Peyer's patch (tissue), 4 donors: Measurements from ENCODE around the gene ATL1. TPM values are rescaled to one million over a fixed set of nuclear protein-coding genes. Genes with fewer than 3 reads are reported as not detected.

Experiments used
- DNase-seq, 3 donors: peaks; one replicate each; pipeline ENCODE4 v3.0.0-alpha.2; 2017 to 2019
- H3K27ac ChIP-seq, 4 donors: fragments of 200-600 bp; sonication (generic); one replicate each; pipeline ENCODE4 v1.5.1; 2016 to 2019
- H3K27me3 ChIP-seq, 2 donors: fragments of 200-600 bp; sonication (generic); one replicate each; pipeline ENCODE4 v1.5.1; 2019
- H3K36me3 ChIP-seq, 3 donors: fragments of 200-600 bp; sonication (generic); one replicate each; pipeline ENCODE4 v1.5.1; 2016 to 2019
- H3K4me1 ChIP-seq, 4 donors: fragments of 200-600 bp; sonication (generic); one replicate each; pipeline ENCODE4 v1.5.1; 2016 to 2019
- H3K4me3 ChIP-seq, 4 donors: fragments of 200-600 bp; sonication (generic); 1 replicate in 3 of 4; 2 replicates in 1 of 4; pipeline ENCODE4 v1.5.1; 2016 to 2019; ENCODE audit warnings: mild to moderate bottlenecking in 1 of 4
- H3K9me3 ChIP-seq, 4 donors: fragments of 200-600 bp; sonication (generic); one replicate each; pipeline ENCODE4 v1.5.1; 2016 to 2019; ENCODE audit warnings: mild to moderate bottlenecking in 1 of 4
- POLR2A ChIP-seq, 2 donors: fragments of 450-650 bp; IDR thresholded peaks; one replicate each; pipeline ENCODE4 v1.5.1; 2017; ENCODE audit warnings: antibody characterized with exemption in 2 of 2, mild to moderate bottlenecking in 2 of 2, moderate library complexity in 2 of 2
- total RNA-seq, 4 donors: library from RNA; depleted of rRNA; stranded (reverse); fragments of >200 nt; gene quantifications; one replicate each; pipeline ENCODE4 v1.1.0, GENCODE V29; 2016
- TF ChIP-seq, protein P1 (sequence below), 6 experiments: fragments of 450-650 bp in 4 of 6; fragments of 200-600 bp in 2 of 6; sonication (generic) in 1 of 6; IDR thresholded peaks; one replicate each; pipeline ENCODE4 v1.5.1; 2017 to 2019; ENCODE audit warnings: antibody characterized with exemption in 6 of 6, mild to moderate bottlenecking in 3 of 6, moderate library complexity in 1 of 6

The ATL1 gene
- total RNA-seq, 4 donors from 2014 or later = 6.6 to 9.5 (median 8.5) TPM

DNA sequence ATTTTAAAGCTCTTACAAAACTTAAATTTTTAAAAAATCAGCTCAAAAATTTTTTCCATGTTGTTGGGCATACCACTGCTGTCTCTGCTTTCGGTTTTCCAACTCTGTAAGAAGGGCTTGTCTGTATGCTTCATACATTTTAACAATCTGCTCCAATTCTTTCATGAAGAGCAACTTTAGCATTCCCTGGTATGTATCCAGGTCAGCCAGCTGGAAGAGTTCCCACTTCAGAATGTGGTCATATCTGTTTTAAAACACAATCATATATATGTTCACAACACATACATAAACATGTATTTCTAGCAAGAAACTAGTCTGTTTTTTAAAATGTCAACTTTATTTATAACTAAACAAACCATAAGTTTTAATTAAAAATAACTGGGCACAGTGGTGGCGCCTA, 75.2 kb downstream of the ATL1 start:
- Histone ChIP-seq H3K36me3 (peaks cover 0 to 27% (median 0%) of the 10 kb centered on the region in 3 donors), H3K4me3 (no peak overlapping the region), H3K27ac (no peak overlapping the region), H3K27me3 (no peaks in the 10 kb centered on the region), H3K9me3 (no peaks in the 10 kb centered on the region), H3K4me1 (no peaks in the 10 kb centered on the region)
- no peak for DNase-seq
- TF ChIP-seq, protein P1, sequence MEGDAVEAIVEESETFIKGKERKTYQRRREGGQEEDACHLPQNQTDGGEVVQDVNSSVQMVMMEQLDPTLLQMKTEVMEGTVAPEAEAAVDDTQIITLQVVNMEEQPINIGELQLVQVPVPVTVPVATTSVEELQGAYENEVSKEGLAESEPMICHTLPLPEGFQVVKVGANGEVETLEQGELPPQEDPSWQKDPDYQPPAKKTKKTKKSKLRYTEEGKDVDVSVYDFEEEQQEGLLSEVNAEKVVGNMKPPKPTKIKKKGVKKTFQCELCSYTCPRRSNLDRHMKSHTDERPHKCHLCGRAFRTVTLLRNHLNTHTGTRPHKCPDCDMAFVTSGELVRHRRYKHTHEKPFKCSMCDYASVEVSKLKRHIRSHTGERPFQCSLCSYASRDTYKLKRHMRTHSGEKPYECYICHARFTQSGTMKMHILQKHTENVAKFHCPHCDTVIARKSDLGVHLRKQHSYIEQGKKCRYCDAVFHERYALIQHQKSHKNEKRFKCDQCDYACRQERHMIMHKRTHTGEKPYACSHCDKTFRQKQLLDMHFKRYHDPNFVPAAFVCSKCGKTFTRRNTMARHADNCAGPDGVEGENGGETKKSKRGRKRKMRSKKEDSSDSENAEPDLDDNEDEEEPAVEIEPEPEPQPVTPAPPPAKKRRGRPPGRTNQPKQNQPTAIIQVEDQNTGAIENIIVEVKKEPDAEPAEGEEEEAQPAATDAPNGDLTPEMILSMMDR (IDR thresholded peaks at IDR 0.05) = no peak
- TF ChIP-seq POLR2A (IDR thresholded peaks at IDR 0.05) = no peak

DNA sequence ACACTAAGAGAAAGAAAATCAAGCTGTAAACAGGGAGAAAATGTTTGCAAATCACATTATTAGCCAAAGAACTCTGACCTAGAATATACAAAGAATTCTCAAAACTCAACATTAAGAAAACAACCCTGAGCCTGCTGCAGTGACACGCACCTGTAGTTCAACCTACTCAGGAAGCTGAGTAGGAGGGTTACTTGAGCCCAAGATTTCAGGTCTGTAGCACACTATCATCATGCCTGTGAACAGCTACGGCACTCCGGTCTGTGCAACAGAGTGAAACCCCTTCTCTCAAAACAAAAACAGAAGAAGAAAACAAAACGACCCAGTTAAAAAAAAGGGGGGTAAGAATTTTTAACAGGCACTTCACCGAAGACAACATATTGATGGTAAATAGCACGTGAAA, 87.3 kb downstream of the ATL1 start:
- peak in 2 of 3 donors; percentile 38 to 50 for DNase-seq
- peak overlapping the region in 1 of 4 donors; percentile 31 for H3K27ac ChIP-seq
- H3K36me3 ChIP-seq = no peaks in the 10 kb centered on the region
- H3K9me3 ChIP-seq = no peaks in the 10 kb centered on the region
- TF ChIP-seq POLR2A (IDR thresholded peaks at IDR 0.05) = no peak
- TF ChIP-seq, protein P1 (IDR thresholded peaks at IDR 0.05) = no peak
- H3K4me1 ChIP-seq = no peaks in the 10 kb centered on the region
- no peak overlapping the region for H3K4me3 ChIP-seq
- H3K27me3 ChIP-seq = no peaks in the 10 kb centered on the region

DNA sequence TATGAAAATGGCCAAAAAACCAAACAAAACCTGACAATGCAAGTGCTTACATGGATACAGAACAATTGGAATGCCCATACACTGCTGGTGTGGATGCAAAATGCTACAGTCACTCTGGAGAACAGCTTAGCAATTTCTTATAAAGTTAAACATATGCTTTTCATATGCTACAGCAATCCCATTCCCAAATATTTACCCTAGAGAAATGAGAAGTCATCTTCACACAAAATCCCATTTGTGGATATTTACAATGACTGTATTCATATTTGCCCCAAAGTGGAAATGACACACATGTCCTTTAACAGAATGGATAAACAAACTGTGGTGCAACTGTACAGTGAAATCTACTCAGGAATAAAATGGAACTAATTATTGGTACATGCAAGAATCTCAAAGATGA, 87.8 kb downstream of the ATL1 start:
- DNase-seq = no peak
- Histone ChIP-seq H3K27me3 (no peaks in the 10 kb centered on the region), H3K36me3 (no peaks in the 10 kb centered on the region), H3K4me1 (no peaks in the 10 kb centered on the region), H3K27ac (peak overlapping the region in 1 of 4 donors; percentile 31), H3K4me3 (no peak overlapping the region), H3K9me3 (no peaks in the 10 kb centered on the region)
- TF ChIP-seq, protein P1 (IDR thresholded peaks at IDR 0.05) = no peak
- TF ChIP-seq POLR2A (IDR thresholded peaks at IDR 0.05) = no peak

DNA sequence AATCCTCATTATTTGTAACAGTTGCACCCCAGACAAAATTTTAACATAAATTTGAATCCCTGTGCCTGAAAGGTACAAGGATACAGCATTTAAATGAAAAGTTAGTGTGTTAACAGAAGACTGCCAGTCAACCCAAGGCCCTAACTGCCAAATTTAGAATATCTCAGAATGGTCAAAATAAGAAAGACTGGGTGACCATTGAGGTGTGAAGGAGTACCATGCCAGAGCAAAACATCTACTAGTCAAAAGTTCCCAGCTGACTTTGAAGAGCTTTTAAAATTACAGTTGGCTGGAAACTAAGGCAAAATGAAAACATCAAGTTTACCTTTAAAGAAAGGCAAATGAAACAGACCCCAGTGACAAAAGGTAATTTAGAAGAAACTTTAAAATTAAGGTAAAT, 89.7 kb downstream of the ATL1 start:
- no peaks in the 10 kb centered on the region for H3K4me1 ChIP-seq
- TF ChIP-seq, protein P1 (IDR thresholded peaks at IDR 0.05) = no peak
- TF ChIP-seq POLR2A (IDR thresholded peaks at IDR 0.05) = no peak

DNA sequence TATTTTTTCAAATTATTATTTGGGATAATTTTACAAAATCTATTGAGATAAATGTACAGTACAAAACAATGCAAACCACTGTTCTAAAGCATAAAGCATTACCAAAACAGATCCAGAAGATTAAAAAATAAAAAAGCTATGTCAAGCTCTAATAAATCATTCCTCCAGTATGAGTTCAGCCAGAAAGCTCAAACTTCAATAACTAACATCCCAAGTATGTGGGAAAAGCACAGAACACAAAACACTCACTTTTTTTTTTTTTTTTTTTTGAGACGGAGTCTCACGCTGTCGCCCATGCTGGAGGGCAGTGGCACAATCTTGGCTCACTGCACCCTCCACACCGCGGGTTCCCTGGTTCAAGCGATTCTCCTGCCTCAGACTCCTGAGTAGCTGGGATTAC, 96.8 kb downstream of the ATL1 start:
- DNase-seq = no peak
- TF ChIP-seq, protein P1 (IDR thresholded peaks at IDR 0.05) = no peak
- no peak for TF ChIP-seq POLR2A (IDR thresholded peaks at IDR 0.05)

More for the DNA sequence above, 89.7 kb downstream of the ATL1 start:
- H3K9me3 ChIP-seq = no peaks in the 10 kb centered on the region
- H3K27me3 ChIP-seq = no peaks in the 10 kb centered on the region
- DNase-seq = no peak
- H3K36me3 ChIP-seq = no peaks in the 10 kb centered on the region
- H3K27ac ChIP-seq = no peak overlapping the region
- H3K4me3 ChIP-seq = no peak overlapping the region

DNA sequence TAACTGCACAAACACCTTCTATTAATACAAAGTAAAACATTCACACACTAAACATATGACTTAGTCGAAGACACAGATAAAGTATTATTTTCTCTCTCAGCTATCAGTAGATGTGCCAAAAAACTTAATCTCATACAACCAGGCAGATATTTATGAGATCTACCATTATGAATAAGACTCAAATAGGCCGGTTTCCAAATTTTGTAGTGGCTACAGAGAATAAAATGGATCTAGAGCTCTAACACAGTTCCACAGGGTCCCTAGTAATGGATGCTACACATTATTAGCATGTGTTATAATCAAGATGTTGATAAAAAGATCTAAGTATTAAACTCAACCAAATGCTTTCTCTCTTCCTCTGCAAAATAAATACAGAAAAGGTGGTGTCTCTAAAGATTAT, 97.8 kb downstream of the ATL1 start:
- Histone ChIP-seq H3K4me1 (no peaks in the 10 kb centered on the region), H3K9me3 (no peaks in the 10 kb centered on the region), H3K27me3 (no peaks in the 10 kb centered on the region), H3K27ac (peak overlapping the region in 1 of 4 donors; percentile 36), H3K36me3 (peaks cover 0 to 7% (median 0%) of the 10 kb centered on the region in 3 donors), H3K4me3 (no peak overlapping the region)
- DNase-seq = no peak
- TF ChIP-seq, protein P1 (IDR thresholded peaks at IDR 0.05) = no peak
- TF ChIP-seq POLR2A (IDR thresholded peaks at IDR 0.05) = no peak

More for the DNA sequence above, 96.8 kb downstream of the ATL1 start:
- no peaks in the 10 kb centered on the region for H3K4me1 ChIP-seq
- H3K27ac ChIP-seq = no peak overlapping the region
- no peak overlapping the region for H3K4me3 ChIP-seq
- H3K9me3 ChIP-seq = no peaks in the 10 kb centered on the region
- H3K27me3 ChIP-seq = no peaks in the 10 kb centered on the region
- peaks cover 0 to 7% (median 0%) of the 10 kb centered on the region in 3 donors for H3K36me3 ChIP-seq
